DOHH2 (cell line): Measurements from ENCODE around the gene WWP2.

ENCODE experiments used
- H3F3A ChIP-seq: fragments of 200-600 bp; sonication (generic), shearing (Covaris generic); 2 replicates; pipeline ENCODE4 v1.6.0; 2016; ENCODE audit warnings: antibody characterized with exemption, mild to moderate bottlenecking; ENCODE audit not compliant: control insufficient read depth, insufficient read depth
- H3K27ac ChIP-seq: fragments of 200-600 bp; sonication (generic); 2 replicates; pipeline ENCODE4 v1.5.1; 2014; ENCODE audit warnings: low read depth, mild to moderate bottlenecking, low read length, moderate library complexity
- H3K27me3 ChIP-seq: fragments of 200-600 bp; sonication (generic); 2 replicates; pipeline ENCODE4 v1.6.1; 2014; ENCODE audit warnings: mild to moderate bottlenecking, low read length, mixed read lengths; ENCODE audit not compliant: control insufficient read depth
- H3K36me3 ChIP-seq: fragments of 200-600 bp; sonication (generic); 2 replicates; pipeline ENCODE4 v1.6.1; 2014; ENCODE audit warnings: mild to moderate bottlenecking, low read length, moderate library complexity, mixed read lengths; ENCODE audit not compliant: control insufficient read depth
- H3K4me1 ChIP-seq: fragments of 200-600 bp; sonication (generic); 2 replicates; pipeline ENCODE4 v1.6.1; 2014; ENCODE audit warnings: mild to moderate bottlenecking, low read length, mixed read lengths; ENCODE audit not compliant: control insufficient read depth
- H3K4me2 ChIP-seq: fragments of 200-600 bp; sonication (generic); 2 replicates; pipeline ENCODE4 v1.6.0; 2014; ENCODE audit warnings: mild to moderate bottlenecking, low read length, moderate library complexity
- H3K4me3 ChIP-seq: fragments of 200-600 bp; sonication (generic); 2 replicates; pipeline ENCODE4 v1.5.1; 2014; ENCODE audit warnings: mild to moderate bottlenecking, low read length, mixed read lengths
- H3K79me2 ChIP-seq: fragments of 200-600 bp; sonication (generic); 2 replicates; pipeline ENCODE4 v1.6.1; 2014; ENCODE audit warnings: mild to moderate bottlenecking, low read length, mixed read lengths; ENCODE audit not compliant: control insufficient read depth
- H3K9me2 ChIP-seq: fragments of 200-600 bp; sonication (generic); replicated peaks from 2 replicates; pipeline ENCODE4 v1.6.1; 2014; ENCODE audit warnings: mild to moderate bottlenecking, low read length, mixed read lengths; ENCODE audit not compliant: control insufficient read depth
- H3K9me3 ChIP-seq: fragments of 200-600 bp; sonication (generic); 2 replicates; pipeline ENCODE4 v1.6.1; 2014; ENCODE audit warnings: antibody characterized with exemption, low read length, mixed read lengths; ENCODE audit not compliant: control insufficient read depth, insufficient read depth
- H4K20me1 ChIP-seq: fragments of 200-600 bp; sonication (generic); 2 replicates; pipeline ENCODE4 v1.6.0; 2014; ENCODE audit warnings: low read depth, mild to moderate bottlenecking, antibody characterized with exemption, low read length, moderate library complexity; ENCODE audit not compliant: control insufficient read depth, insufficient read depth
- CTCF ChIP-seq: fragments of 200-600 bp; sonication (generic); IDR thresholded peaks from one replicate; pipeline ENCODE4 v1.5.1; 2014; ENCODE audit warnings: antibody characterized with exemption, mild to moderate bottlenecking, low read depth, low read length; ENCODE audit not compliant: poor library complexity, severe bottlenecking
- EZH2phosphoT487 ChIP-seq: fragments of 200-600 bp; sonication (generic); IDR thresholded peaks from 2 replicates; pipeline ENCODE4 v1.6.1; 2017; ENCODE audit warnings: borderline replicate concordance, mild to moderate bottlenecking, antibody characterized with exemption, low read length, moderate library complexity, mixed read lengths

The WWP2 gene

DNA sequence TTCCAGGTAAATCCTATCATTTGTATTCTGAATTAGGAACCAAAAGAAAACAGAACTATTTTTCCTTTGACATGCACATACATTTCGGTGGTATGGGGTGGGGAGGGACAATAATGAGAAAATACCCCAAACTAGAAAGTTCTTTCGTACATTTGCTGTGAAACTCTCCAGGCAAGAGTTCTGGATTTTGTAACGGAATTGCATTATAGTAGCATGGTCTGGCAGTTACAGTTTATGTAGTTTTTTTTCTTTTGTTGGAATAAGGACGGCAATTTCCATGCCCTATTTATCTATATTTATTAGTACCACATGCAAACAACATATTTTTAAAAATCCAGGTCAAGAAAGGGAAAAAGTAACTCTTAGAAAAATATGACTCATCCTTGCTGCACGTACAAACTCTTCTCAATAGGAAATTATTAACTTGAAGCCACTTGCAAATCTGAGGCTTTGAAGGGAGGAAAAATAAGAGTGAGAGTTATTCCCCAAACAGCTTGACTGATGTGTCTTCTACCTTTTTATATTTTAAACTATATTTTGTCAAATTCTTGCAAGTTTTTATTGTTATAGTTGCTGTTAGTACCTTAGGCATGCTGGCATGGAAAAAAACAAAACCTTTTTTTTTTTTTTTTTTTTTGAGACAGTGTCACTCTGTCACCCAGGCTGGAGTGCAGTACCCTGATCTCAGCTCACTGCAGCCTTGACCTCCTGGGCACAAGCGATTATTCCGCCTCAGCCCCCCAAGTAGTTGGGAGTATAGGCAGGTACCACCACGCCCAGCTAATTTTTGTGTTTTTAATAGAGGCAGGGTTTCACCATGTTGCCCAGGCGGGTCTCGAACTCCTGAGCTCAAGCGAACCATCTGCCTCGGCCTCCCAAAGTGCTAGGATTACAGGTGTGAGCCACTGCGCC, 69.3 kb downstream of the WWP2 start:
- Histone ChIP-seq H3K79me2 (no peaks in the 10 kb centered on the region), H3K9me2 (no peaks in the 10 kb centered on the region), H3K4me2 (no peak overlapping the region), H3K9me3 (no peaks in the 10 kb centered on the region), H3F3A (no peaks in the 10 kb centered on the region), H3K4me3 (no peak overlapping the region), H3K27ac (no peak overlapping the region), H4K20me1 (no peaks in the 10 kb centered on the region), H3K36me3 (no peaks in the 10 kb centered on the region), H3K4me1 (no peaks in the 10 kb centered on the region), H3K27me3 (no peaks in the 10 kb centered on the region)
- TF ChIP-seq CTCF, result no peak
- TF ChIP-seq EZH2phosphoT487, result no peak

- no peaks in the 10 kb centered on the region for H3K9me2 ChIP-seq
- no peaks in the 10 kb centered on the region for H3F3A ChIP-seq
- no peaks in the 10 kb centered on the region for H3K79me2 ChIP-seq
- H4K20me1 ChIP-seq, result no peaks in the 10 kb centered on the region
- TF ChIP-seq CTCF (no peak), EZH2phosphoT487 (no peak)
- no peaks in the 10 kb centered on the region for H3K9me3 ChIP-seq
- no peak overlapping the region for H3K4me2 ChIP-seq
- no peaks in the 10 kb centered on the region for H3K36me3 ChIP-seq
- H3K27me3 ChIP-seq, result no peaks in the 10 kb centered on the region
- no peak overlapping the region for H3K4me3 ChIP-seq
- H3K4me1 ChIP-seq, result no peaks in the 10 kb centered on the region
- H3K27ac ChIP-seq, result no peak overlapping the region
Measured at GRCh38 chr16:69833357-69834282, 71.5 kb downstream of the WWP2 start.

DNA sequence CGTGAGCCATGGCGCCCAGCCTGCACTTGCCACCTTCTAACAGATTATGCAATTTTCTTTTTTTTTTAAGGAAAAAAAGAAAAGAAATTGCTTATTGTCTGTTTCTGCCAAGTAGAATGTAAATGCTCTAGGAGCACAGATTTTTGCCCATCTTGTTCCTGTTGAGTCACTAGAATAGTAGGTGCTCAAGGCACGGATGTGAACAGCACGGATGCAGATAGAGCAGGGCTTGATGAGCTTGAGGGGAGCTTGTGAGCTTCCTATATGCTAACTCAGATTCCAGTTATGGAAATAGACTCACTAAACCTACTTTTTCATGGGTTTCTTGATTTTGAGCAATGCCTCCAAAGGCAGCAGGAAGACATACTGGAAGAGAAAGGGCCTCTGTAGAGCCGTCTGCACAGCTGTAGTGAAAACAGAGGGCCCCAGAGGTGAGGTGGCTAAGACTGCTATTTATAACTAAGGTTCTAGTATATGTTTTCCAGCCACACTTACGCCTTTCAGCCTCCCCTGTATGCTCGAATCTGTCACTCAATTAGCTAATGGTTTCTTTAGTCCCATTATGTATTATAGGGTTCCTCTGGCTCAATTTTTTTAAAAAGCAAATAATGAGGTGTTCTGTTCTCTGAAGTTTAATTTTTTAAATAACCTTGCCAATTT, 72.8 kb downstream of the WWP2 start:
- H3K27me3 ChIP-seq, result no peaks in the 10 kb centered on the region
- H3K27ac ChIP-seq, result no peak overlapping the region
- H3K4me2 ChIP-seq, result no peak overlapping the region
- TF ChIP-seq CTCF (no peak), EZH2phosphoT487 (no peak)
- no peaks in the 10 kb centered on the region for H3K79me2 ChIP-seq
- no peaks in the 10 kb centered on the region for H3K4me1 ChIP-seq
- H3K36me3 ChIP-seq, result no peaks in the 10 kb centered on the region
- H3K4me3 ChIP-seq, result no peak overlapping the region
- no peaks in the 10 kb centered on the region for H3F3A ChIP-seq
- H4K20me1 ChIP-seq, result no peaks in the 10 kb centered on the region
- no peaks in the 10 kb centered on the region for H3K9me3 ChIP-seq
- no peaks in the 10 kb centered on the region for H3K9me2 ChIP-seq
